Psoas muscle (tissue), 8 donors: ENCODE results near the gene PDLIM1. TPM values are rescaled to one million over a fixed set of nuclear protein-coding genes. Genes with fewer than 3 reads are reported as not detected.

Experiments used
- ATAC-seq, 4 donors: fragments of 200-7000 bp; cut with Tn5 transposase; one replicate each; pipeline ENCODE4 v1.9.1; 2020; ENCODE audit warnings: moderate library complexity in 3 of 4, mild to moderate bottlenecking in 2 of 4
- DNase-seq, 2 donors: peaks; one replicate each; pipeline ENCODE4 v3.0.0-alpha.2; 2020
- H3K27ac ChIP-seq: fragments of 200-600 bp; one replicate; pipeline ENCODE4 v1.8.0; 2022
- H3K27me3 ChIP-seq, 3 donors: fragments of 200-600 bp in 1 of 3; one replicate each; pipeline versions ENCODE4 v1.6.1 to v1.8.0; 2013 to 2022; ENCODE audit warnings: low read length in 2 of 3, mild to moderate bottlenecking in 2 of 3, moderate library complexity in 1 of 3; ENCODE audit not compliant: insufficient read depth in 3 of 3
- H3K36me3 ChIP-seq, 2 donors: fragments of 200-600 bp in 1 of 2; one replicate each; pipeline versions ENCODE4 v1.6.1 to v1.8.0; 2013 to 2022; ENCODE audit warnings: low read depth in 1 of 2, mild to moderate bottlenecking in 1 of 2, moderate library complexity in 1 of 2; ENCODE audit not compliant: insufficient read depth in 1 of 2
- H3K4me1 ChIP-seq: fragments of 200-600 bp; one replicate; pipeline ENCODE4 v1.8.0; 2022
- H3K4me3 ChIP-seq: fragments of 200-600 bp; one replicate; pipeline ENCODE4 v1.8.0; 2022; ENCODE audit warnings: mild to moderate bottlenecking
- H3K9me3 ChIP-seq: fragments of 200-600 bp; one replicate; pipeline ENCODE4 v1.8.0; 2022
- CTCF ChIP-seq: fragments of 200-600 bp; IDR thresholded peaks from one replicate; pipeline ENCODE4 v1.8.0; 2022; ENCODE audit warnings: antibody characterized with exemption
- WGBS, 3 donors: extraction: QIAGEN DNeasy Blood & Tissue Kit; methylation state at CpG; one replicate each; pipeline versions ENCODE4 v1.1.6 to v1.1.7; 2013; 5-methylcytosine and 5-hydroxymethylcytosine counted together
- intact Hi-C, 2 donors: fragments of 100-400 bp; cut with DNase I; formaldehyde crosslinking; loops; one replicate each; pipeline versions ENCODE4 v1.11.0 to v1.14.2; 2022
- polyA plus RNA-seq, 3 donors: library from polyadenylated mRNA; stranded (reverse); fragments of 200-250 nt; gene quantifications; one replicate each; pipeline ENCODE4 v1.2.3, GENCODE V29; 2013
- total RNA-seq, 4 donors: library from RNA; stranded (reverse); fragmentation: NEBNext Ultra II Directional in 2 of 4; extraction: Animal tissue kit (Norgen Biotek cat#: 25700) in 2 of 4; gene quantifications; one replicate each; pipeline versions ENCODE4 v1.2.1 to v1.2.4, GENCODE V29; 2021 to 2023
- donor health status: healthy with polysubstance abuse.
- donor health status: DM: no; HTN: no; CAD: no; lungs with moderate emphysema.
- donor health status: Bipolar disorder and iron deficiency.
- donor health status: healthy.
- donor health status: DM: yes; HTN: yes; CAD: no.
- donor health status: DM: no; HTN: no; CAD: no.
- donor health status: DM: no; HTN: no; CAD: no.
- donor health status: DM: yes; HTN: yes; CAD: no.

PDLIM1 gene
- total and polyA plus RNA-seq, 7 donors = 97.3 to 504 (median 325) TPM

DNA sequence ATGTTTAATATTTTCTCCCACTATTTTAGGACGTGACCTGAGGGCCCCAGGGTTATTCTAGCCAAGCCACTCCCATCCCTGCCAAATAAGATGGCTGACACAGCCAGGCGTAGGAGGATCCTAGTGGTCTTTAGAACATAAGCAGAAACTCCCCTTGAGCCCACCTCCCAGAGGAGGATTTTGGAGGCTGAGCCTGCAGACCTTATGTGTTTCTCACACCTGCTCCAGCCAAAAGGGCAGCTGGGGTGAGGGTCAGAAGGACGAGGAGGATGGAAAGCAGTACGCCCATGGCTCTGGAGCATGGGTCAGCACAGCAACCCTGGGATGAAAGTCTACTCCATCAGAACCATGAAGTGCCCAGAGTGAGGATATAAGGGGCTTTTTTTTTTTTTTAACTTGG lies 39.9 kb downstream of the PDLIM1 start:
- WGBS, 3 donors = 58 to 64% (median 62%) methylated on average over 4 of the region's 4 CpGs
- no peak overlapping the region for H3K4me3 ChIP-seq
- no peak for DNase-seq
- no peaks in the 10 kb centered on the region for H3K27me3 ChIP-seq
- ATAC-seq = no peak
- H3K36me3 ChIP-seq = peaks cover 0 to 12% of the 10 kb centered on the region in 2 donors
- H3K27ac ChIP-seq = peak overlapping the region; percentile 19
- no peaks in the 10 kb centered on the region for H3K9me3 ChIP-seq
- intact Hi-C loops = no loop called here
- no peak for TF ChIP-seq CTCF
- peaks cover 50% of the 10 kb centered on the region for H3K4me1 ChIP-seq

DNA sequence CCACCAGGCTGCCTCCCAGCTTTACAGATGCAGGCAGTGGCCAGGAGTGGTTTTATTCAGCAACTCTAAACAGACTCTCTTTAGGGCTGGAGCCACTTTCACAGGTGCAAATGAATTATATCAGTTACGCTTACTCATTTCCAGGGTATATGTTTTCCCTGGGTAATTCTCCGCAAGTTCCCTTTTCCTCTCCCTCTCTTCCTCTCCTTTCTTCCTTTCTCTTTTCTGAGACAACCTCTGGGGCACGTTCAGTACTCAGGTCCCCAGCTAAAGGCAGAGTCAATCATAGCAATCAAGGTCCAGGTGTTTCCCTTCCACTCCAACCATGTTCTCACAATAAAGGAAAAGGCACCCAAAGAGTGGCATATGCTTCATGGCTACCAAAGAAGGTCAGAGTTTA lies 41.3 kb downstream of the PDLIM1 start:
- H3K9me3 ChIP-seq = no peaks in the 10 kb centered on the region
- no peak for TF ChIP-seq CTCF
- H3K27me3 ChIP-seq = no peaks in the 10 kb centered on the region
- peaks cover 53% of the 10 kb centered on the region for H3K4me1 ChIP-seq
- no peak for DNase-seq
- H3K36me3 ChIP-seq = peaks cover 0 to 24% of the 10 kb centered on the region in 2 donors
- peak overlapping the region; percentile 59 for H3K27ac ChIP-seq
- intact Hi-C loops = loop anchor here in 1 of 2 donors (5.0 kb wide), 1 partner anchor 38 kb away; no protein-coding TSS in a partner anchor
- 59 to 78% (median 71%) methylated on average over 3 of the region's 3 CpGs for WGBS, 3 donors
- peak in 1 of 4 donors; percentile 4 for ATAC-seq
- no peak overlapping the region for H3K4me3 ChIP-seq

DNA sequence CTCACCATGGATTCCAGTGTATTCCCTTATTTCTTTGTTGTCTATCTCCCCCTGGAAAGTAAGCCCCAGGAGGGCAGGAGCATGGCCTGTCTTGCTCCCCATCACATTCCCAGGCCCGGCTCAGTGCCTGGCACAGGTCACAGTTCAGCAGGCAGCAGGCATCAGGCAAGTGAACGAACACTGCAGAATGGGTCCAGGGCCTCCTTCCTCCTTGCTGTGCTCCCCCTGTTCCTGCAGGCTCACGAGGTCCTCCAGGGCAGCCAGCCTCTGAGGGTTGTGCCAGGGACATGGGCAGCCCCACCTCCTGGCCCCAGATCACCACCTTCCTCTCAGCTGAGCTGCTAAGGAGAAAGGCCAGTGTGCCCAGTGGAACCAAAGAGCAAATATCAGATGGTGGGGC lies 41.8 kb downstream of the PDLIM1 start:
- ATAC-seq (peak in 3 of 4 donors; percentile 48 to 75 (median 69)), DNase-seq (peak in 1 of 2 donors; percentile 73)
- no peak overlapping the region for H3K4me3 ChIP-seq
- peaks cover 0 to 28% of the 10 kb centered on the region in 2 donors for H3K36me3 ChIP-seq
- intact Hi-C loops = loop anchor here in 1 of 2 donors (5.0 kb wide), 1 partner anchor 38 kb away; no protein-coding TSS in a partner anchor
- TF ChIP-seq CTCF = no peak
- H3K4me1 ChIP-seq = peaks cover 53% of the 10 kb centered on the region
- H3K27ac ChIP-seq = peak overlapping the region; percentile 59
- no peaks in the 10 kb centered on the region for H3K27me3 ChIP-seq
- WGBS, 3 donors = 38 to 68% (median 38%) methylated on average over 3 of the region's 3 CpGs
- no peaks in the 10 kb centered on the region for H3K9me3 ChIP-seq

- ATAC-seq = peak in 1 of 4 donors; percentile 3
- Histone ChIP-seq H3K27ac (peak overlapping the region; percentile 59), H3K4me3 (no peak overlapping the region), H3K36me3 (peaks cover 0 to 38% of the 10 kb centered on the region in 2 donors), H3K27me3 (no peaks in the 10 kb centered on the region), H3K4me1 (peaks cover 53% of the 10 kb centered on the region), H3K9me3 (no peaks in the 10 kb centered on the region)
- WGBS, 3 donors = 91 to 97% (median 95%) methylated on average over 7 of the region's 7 CpGs
- TF ChIP-seq CTCF = no peak
- DNase-seq = no peak
- intact Hi-C loops = loop anchor here (2.0 to 5.0 kb wide), 2 partner anchors 39 to 115 kb away; no protein-coding TSS in a partner anchor
Observed at GRCh38 chr10:95247881-95248583, 42.8 kb downstream of the PDLIM1 start.
